HL-60 (cell line): ENCODE measurements around the gene KATNB1.

Source experiments
- DNase-seq, 2 experiments: peaks; one replicate each; pipeline ENCODE4 v3.0.0-alpha.2; 2010 to 2020; ENCODE audit warnings: low read depth in 1 of 2, low spot score in 1 of 2
- H3K27ac ChIP-seq: fragments of 250-450 bp; sonication (Bioruptor Pico); replicated peaks from 2 replicates; pipeline ENCODE4 v1.5.1; 2020; ENCODE audit warnings: mild to moderate bottlenecking, moderate library complexity
- H3K27me3 ChIP-seq: fragments of 250-450 bp; sonication (Bioruptor Pico); 2 replicates; pipeline ENCODE4 v1.5.1; 2021; ENCODE audit warnings: mild to moderate bottlenecking, moderate library complexity; ENCODE audit not compliant: insufficient read depth, poor library complexity, severe bottlenecking
- H3K4me3 ChIP-seq: replicated peaks from 2 replicates; pipeline ENCODE4 v1.5.1; 2011; ENCODE audit warnings: mild to moderate bottlenecking, control low read depth, low read length; ENCODE audit not compliant: insufficient read depth
- GABPA ChIP-seq: IDR thresholded peaks from 2 replicates; pipeline ENCODE4 v1.6.1; 2012; ENCODE audit warnings: low read depth
- POLR2AphosphoS5 ChIP-seq: IDR thresholded peaks from 2 replicates; pipeline ENCODE4 v1.6.1; 2012; ENCODE audit warnings: low read depth
- REST ChIP-seq: IDR thresholded peaks from 2 replicates; pipeline ENCODE4 v1.6.1; 2012; ENCODE audit warnings: low read depth; ENCODE audit not compliant: insufficient replicate concordance
- SPI1 ChIP-seq: IDR thresholded peaks from 2 replicates; pipeline ENCODE4 v1.6.1; 2012; ENCODE audit warnings: low read depth, mild to moderate bottlenecking, borderline replicate concordance
- TF ChIP-seq, protein P1 (sequence below): IDR thresholded peaks from one replicate; pipeline ENCODE4 v1.5.1; 2011; ENCODE audit warnings: low read length, control low read depth, inconsistent platforms; ENCODE audit not compliant: insufficient read depth

KATNB1 gene

GRCh38 chr16:57784334-57784733 lies 48.8 kb downstream of the KATNB1 start:
- TF ChIP-seq GABPA (no peak), SPI1 (no peak), POLR2AphosphoS5 (no peak), REST (no peak)
- TF ChIP-seq, protein P1, sequence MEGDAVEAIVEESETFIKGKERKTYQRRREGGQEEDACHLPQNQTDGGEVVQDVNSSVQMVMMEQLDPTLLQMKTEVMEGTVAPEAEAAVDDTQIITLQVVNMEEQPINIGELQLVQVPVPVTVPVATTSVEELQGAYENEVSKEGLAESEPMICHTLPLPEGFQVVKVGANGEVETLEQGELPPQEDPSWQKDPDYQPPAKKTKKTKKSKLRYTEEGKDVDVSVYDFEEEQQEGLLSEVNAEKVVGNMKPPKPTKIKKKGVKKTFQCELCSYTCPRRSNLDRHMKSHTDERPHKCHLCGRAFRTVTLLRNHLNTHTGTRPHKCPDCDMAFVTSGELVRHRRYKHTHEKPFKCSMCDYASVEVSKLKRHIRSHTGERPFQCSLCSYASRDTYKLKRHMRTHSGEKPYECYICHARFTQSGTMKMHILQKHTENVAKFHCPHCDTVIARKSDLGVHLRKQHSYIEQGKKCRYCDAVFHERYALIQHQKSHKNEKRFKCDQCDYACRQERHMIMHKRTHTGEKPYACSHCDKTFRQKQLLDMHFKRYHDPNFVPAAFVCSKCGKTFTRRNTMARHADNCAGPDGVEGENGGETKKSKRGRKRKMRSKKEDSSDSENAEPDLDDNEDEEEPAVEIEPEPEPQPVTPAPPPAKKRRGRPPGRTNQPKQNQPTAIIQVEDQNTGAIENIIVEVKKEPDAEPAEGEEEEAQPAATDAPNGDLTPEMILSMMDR: no peak
- DNase-seq: no peak
- no peaks in the 10 kb centered on the region for H3K27me3 ChIP-seq
- H3K4me3 ChIP-seq: no peak overlapping the region
- no peak overlapping the region for H3K27ac ChIP-seq

- H3K4me3 ChIP-seq: no peak overlapping the region
- no peak for TF ChIP-seq GABPA
- no peak for TF ChIP-seq REST
- TF ChIP-seq POLR2AphosphoS5: no peak
- TF ChIP-seq SPI1: no peak
- TF ChIP-seq, protein P1: no peak
Observed at GRCh38 chr16:57785385-57785784, 49.8 kb downstream of the KATNB1 start.

DNA sequence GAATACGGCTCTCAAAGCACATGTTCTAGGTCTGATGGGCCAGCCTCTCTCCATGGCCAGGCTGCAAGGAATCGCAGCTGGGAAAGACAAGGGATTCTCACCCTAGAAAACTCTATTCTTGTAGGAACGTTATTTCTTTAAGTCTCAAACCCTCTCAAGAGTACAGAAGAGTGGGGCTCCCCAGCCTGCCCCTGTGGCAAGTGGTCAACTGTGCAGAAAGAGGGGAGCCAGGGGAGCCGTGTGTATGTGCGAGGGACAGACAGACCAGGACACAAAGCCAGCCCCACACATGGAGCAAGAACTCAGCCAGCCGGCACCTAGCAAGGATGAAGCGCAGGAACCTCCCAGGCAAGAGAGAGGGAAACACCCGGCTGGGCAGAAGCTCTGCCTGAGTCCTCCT lies 50.4 kb downstream of the KATNB1 start:
- DNase-seq: no peak
- Histone ChIP-seq H3K27me3 (no peaks in the 10 kb centered on the region), H3K27ac (no peak overlapping the region), H3K4me3 (no peak overlapping the region)
- no peak for TF ChIP-seq GABPA
- TF ChIP-seq POLR2AphosphoS5: no peak

More at GRCh38 chr16:57785385-57785784, 49.8 kb downstream of the KATNB1 start:
- no peak for DNase-seq
- Histone ChIP-seq H3K27ac (no peak overlapping the region), H3K27me3 (no peaks in the 10 kb centered on the region)

DNA sequence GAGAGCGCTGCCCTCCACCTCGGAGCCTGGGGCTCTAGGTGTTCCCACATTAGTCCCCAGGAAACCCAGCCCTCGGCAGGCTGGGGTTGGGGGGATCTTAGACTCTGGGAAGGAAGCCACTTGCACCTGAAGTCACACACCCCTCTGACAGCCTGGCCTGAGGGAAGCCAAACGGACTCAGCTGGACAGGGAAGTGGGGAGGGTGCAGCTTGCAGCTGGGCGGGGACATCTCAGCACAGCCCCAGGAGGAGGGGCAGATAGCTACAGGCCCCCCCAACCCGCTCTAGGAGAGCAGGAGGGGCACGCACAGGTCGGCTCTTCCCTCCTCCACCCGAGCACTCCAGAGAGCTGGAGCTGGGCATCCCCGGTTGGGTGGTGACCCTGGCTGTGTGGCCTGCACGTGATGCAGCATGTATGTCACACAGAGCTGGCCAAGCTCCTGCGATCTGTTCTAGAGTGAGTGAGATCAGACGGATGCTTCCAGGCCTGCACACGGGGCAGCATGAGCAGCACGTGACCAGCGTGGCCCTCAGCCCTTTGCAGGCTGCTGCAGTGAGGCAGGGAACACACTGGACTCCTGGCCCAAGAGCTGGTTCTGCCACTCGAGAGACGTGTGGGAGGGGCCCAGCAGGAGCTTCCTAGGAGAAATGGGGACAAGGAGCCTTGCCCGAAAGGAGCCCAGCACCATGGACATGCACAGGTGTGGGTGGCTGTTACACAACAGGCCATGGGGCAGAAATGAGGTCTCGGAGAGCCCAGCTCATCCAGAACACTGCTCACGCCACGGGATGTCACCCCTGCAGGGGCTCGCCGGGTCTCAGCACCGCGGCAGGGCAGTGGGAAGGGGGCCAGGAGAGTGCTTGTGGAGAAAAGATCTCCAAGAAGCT lies 51.3 kb downstream of the KATNB1 start:
- no peak overlapping the region for H3K27ac ChIP-seq
- H3K27me3 ChIP-seq: no peaks in the 10 kb centered on the region
- H3K4me3 ChIP-seq: no peak overlapping the region
- TF ChIP-seq REST: no peak
- TF ChIP-seq POLR2AphosphoS5: no peak
- TF ChIP-seq, protein P1: no peak
- TF ChIP-seq GABPA: no peak
- TF ChIP-seq SPI1: no peak
- no peak for DNase-seq
